Measurements from ENCODE around the gene MAP2K1. TPM values are rescaled to one million over a fixed set of nuclear protein-coding genes. Genes with fewer than 3 reads are reported as not detected.

MAP2K1 gene
- total RNA-seq, 8 experiments from 2014 or later: 19.8 to 38.6 (median 24.6) TPM

- Histone ChIP-seq H3K4me3 (no peak overlapping the region), H3K4me1 (replicated peaks in 1 of 2) (peaks cover 9 to 32% of the 10 kb centered on the region in 2 donors), H3K27ac (no peak overlapping the region)
- in situ Hi-C loops (cut with MboI; ENCODE audit: low pct_unique_long_range_greater_than_20kb in 2 of 9, low sequenced_read_pairs in 9 of 9, unreplicated experiment in 9 of 9): no loop called here
- 53 to 92% (median 83%) methylated on average over 4 to 8 of the region's 8 CpGs; no CpG with 5 or more reads in 2 of the 10 experiments for WGBS, 10 experiments
- ATAC-seq (replicated peaks in 6 of 8): peak in 3 of 8 experiments; percentile 31 to 79 (median 45)
Observed at GRCh38 chr15:66401130-66402021, 14.7 kb downstream of the MAP2K1 start.

- 25 to 100% (median 90%) methylated on average over 1 to 3 of the region's 3 CpGs; no CpG with 5 or more reads in 1 of the 10 experiments for WGBS, 10 experiments
- Histone ChIP-seq H3K4me3 (no peak overlapping the region), H3K4me1 (replicated peaks in 1 of 2) (peaks cover 9 to 32% of the 10 kb centered on the region in 2 donors), H3K27ac (no peak overlapping the region)
- no peak for ATAC-seq (replicated peaks in 6 of 8)
- in situ Hi-C loops (cut with MboI; ENCODE audit: low pct_unique_long_range_greater_than_20kb in 2 of 9, low sequenced_read_pairs in 9 of 9, unreplicated experiment in 9 of 9): no loop called here
Observed at GRCh38 chr15:66402761-66403284, 16.1 kb downstream of the MAP2K1 start.

- Histone ChIP-seq H3K4me1 (replicated peaks in 1 of 2) (peaks cover 9 to 33% of the 10 kb centered on the region in 2 donors), H3K27ac (no peak overlapping the region), H3K4me3 (no peak overlapping the region)
- 74 to 98% (median 85%) methylated on average over 1 to 5 of the region's 5 CpGs for WGBS, 10 experiments
- in situ Hi-C loops (cut with MboI; ENCODE audit: low pct_unique_long_range_greater_than_20kb in 2 of 9, low sequenced_read_pairs in 9 of 9, unreplicated experiment in 9 of 9): no loop called here
- ATAC-seq (replicated peaks in 6 of 8): no peak
Observed at GRCh38 chr15:66403323-66403722, 16.6 kb downstream of the MAP2K1 start.

- in situ Hi-C loops (cut with MboI; ENCODE audit: low pct_unique_long_range_greater_than_20kb in 2 of 9, low sequenced_read_pairs in 9 of 9, unreplicated experiment in 9 of 9): no loop called here
- WGBS, 10 experiments: 42 to 100% (median 81%) methylated on average over 1 to 8 of the region's 8 CpGs; no CpG with 5 or more reads in 1 of the 10 experiments
- Histone ChIP-seq H3K27ac (no peak overlapping the region), H3K4me1 (replicated peaks in 1 of 2) (peaks cover 9 to 41% of the 10 kb centered on the region in 2 donors), H3K4me3 (no peak overlapping the region)
- ATAC-seq (replicated peaks in 6 of 8): no peak
Observed at GRCh38 chr15:66404122-66404521, 17.4 kb downstream of the MAP2K1 start.

- WGBS, 10 experiments: 59 to 100% (median 78%) methylated on average over 2 to 7 of the region's 7 CpGs; no CpG with 5 or more reads in 2 of the 10 experiments
- peak overlapping the region in 1 of 2 donors; percentile 56 for H3K27ac ChIP-seq
- H3K4me3 ChIP-seq: no peak overlapping the region
- ATAC-seq (replicated peaks in 6 of 8): no peak
- in situ Hi-C loops (cut with MboI; ENCODE audit: low pct_unique_long_range_greater_than_20kb in 2 of 9, low sequenced_read_pairs in 9 of 9, unreplicated experiment in 9 of 9): no loop called here
- peaks cover 9 to 45% of the 10 kb centered on the region in 2 donors for H3K4me1 ChIP-seq (replicated peaks in 1 of 2)
Observed at GRCh38 chr15:66404532-66404931, 17.8 kb downstream of the MAP2K1 start.

GRCh38 chr15:66405007-66405406 lies 18.3 kb downstream of the MAP2K1 start:
- ATAC-seq (replicated peaks in 6 of 8): peak in 1 of 8 experiments; percentile 44
- Histone ChIP-seq H3K4me1 (replicated peaks in 1 of 2) (peaks cover 9 to 45% of the 10 kb centered on the region in 2 donors), H3K27ac (peak overlapping the region in 1 of 2 donors; percentile 56), H3K4me3 (no peak overlapping the region)
- WGBS, 10 experiments: 67 to 100% (median 83%) methylated on average over 1 to 2 of the region's 2 CpGs; no CpG with 5 or more reads in 3 of the 10 experiments
- in situ Hi-C loops (cut with MboI; ENCODE audit: low pct_unique_long_range_greater_than_20kb in 2 of 9, low sequenced_read_pairs in 9 of 9, unreplicated experiment in 9 of 9): no loop called here

GRCh38 chr15:66405615-66406014 lies 18.9 kb downstream of the MAP2K1 start:
- H3K4me1 ChIP-seq (replicated peaks in 1 of 2): peaks cover 9 to 45% of the 10 kb centered on the region in 2 donors
- ATAC-seq (replicated peaks in 6 of 8): peak in 1 of 8 experiments; percentile 54
- H3K4me3 ChIP-seq: no peak overlapping the region
- in situ Hi-C loops (cut with MboI; ENCODE audit: low pct_unique_long_range_greater_than_20kb in 2 of 9, low sequenced_read_pairs in 9 of 9, unreplicated experiment in 9 of 9): no loop called here
- WGBS, 10 experiments: 0 to 86% (median 30%) methylated on average over 1 to 3 of the region's 3 CpGs; no CpG with 5 or more reads in 1 of the 10 experiments
- peak overlapping the region in 1 of 2 donors; percentile 56 for H3K27ac ChIP-seq

- H3K4me1 ChIP-seq (replicated peaks in 1 of 2): peaks cover 9 to 44% of the 10 kb centered on the region in 2 donors
- H3K4me3 ChIP-seq: no peak overlapping the region
- 94 to 100% (median 100%) methylated on average over 1 to 2 of the region's 4 CpGs; no CpG with 5 or more reads in 6 of the 10 experiments for WGBS, 10 experiments
- ATAC-seq (replicated peaks in 6 of 8): peak in 3 of 8 experiments; percentile 41 to 61 (median 42)
- H3K27ac ChIP-seq: no peak overlapping the region
- in situ Hi-C loops (cut with MboI; ENCODE audit: low pct_unique_long_range_greater_than_20kb in 2 of 9, low sequenced_read_pairs in 9 of 9, unreplicated experiment in 9 of 9): no loop called here
Observed at GRCh38 chr15:66408254-66408653, 21.5 kb downstream of the MAP2K1 start.

GRCh38 chr15:66408675-66409282 lies 22.1 kb downstream of the MAP2K1 start:
- no peak overlapping the region for H3K4me3 ChIP-seq
- peak in 5 of 8 experiments; percentile 30 to 98 (median 79) for ATAC-seq (replicated peaks in 6 of 8)
- WGBS, 10 experiments: 33 to 100% (median 83%) methylated on average over 1 to 6 of the region's 8 CpGs; no CpG with 5 or more reads in 2 of the 10 experiments
- H3K4me1 ChIP-seq (replicated peaks in 1 of 2): peaks cover 9 to 41% of the 10 kb centered on the region in 2 donors
- H3K27ac ChIP-seq: no peak overlapping the region
- in situ Hi-C loops (cut with MboI; ENCODE audit: low pct_unique_long_range_greater_than_20kb in 2 of 9, low sequenced_read_pairs in 9 of 9, unreplicated experiment in 9 of 9): no loop called here

- 46 to 100% (median 94%) methylated on average over 1 to 3 of the region's 3 CpGs; no CpG with 5 or more reads in 2 of the 10 experiments for WGBS, 10 experiments
- no peak overlapping the region for H3K27ac ChIP-seq
- H3K4me1 ChIP-seq (replicated peaks in 1 of 2): peaks cover 7 to 32% of the 10 kb centered on the region in 2 donors
- H3K4me3 ChIP-seq: no peak overlapping the region
- in situ Hi-C loops (cut with MboI; ENCODE audit: low pct_unique_long_range_greater_than_20kb in 2 of 9, low sequenced_read_pairs in 9 of 9, unreplicated experiment in 9 of 9): no loop called here
- no peak for ATAC-seq (replicated peaks in 6 of 8)
Observed at GRCh38 chr15:66409565-66410108, 22.9 kb downstream of the MAP2K1 start.

GRCh38 chr15:66411190-66411589 lies 24.5 kb downstream of the MAP2K1 start:
- peaks cover 0 to 17% of the 10 kb centered on the region in 2 donors for H3K4me1 ChIP-seq (replicated peaks in 1 of 2)
- H3K4me3 ChIP-seq: no peak overlapping the region
- in situ Hi-C loops (cut with MboI; ENCODE audit: low pct_unique_long_range_greater_than_20kb in 2 of 9, low sequenced_read_pairs in 9 of 9, unreplicated experiment in 9 of 9): no loop called here
- no peak overlapping the region for H3K27ac ChIP-seq
- no peak for ATAC-seq (replicated peaks in 6 of 8)

GRCh38 chr15:66412220-66412619 lies 25.5 kb downstream of the MAP2K1 start:
- peaks cover 0 to 17% of the 10 kb centered on the region in 2 donors for H3K4me1 ChIP-seq (replicated peaks in 1 of 2)
- H3K4me3 ChIP-seq: no peak overlapping the region
- in situ Hi-C loops (cut with MboI; ENCODE audit: low pct_unique_long_range_greater_than_20kb in 2 of 9, low sequenced_read_pairs in 9 of 9, unreplicated experiment in 9 of 9): no loop called here
- ATAC-seq (replicated peaks in 6 of 8): no peak
- WGBS, 10 experiments: 40 to 100% (median 80%) methylated on average over 1 to 3 of the region's 3 CpGs
- H3K27ac ChIP-seq: no peak overlapping the region

- peaks cover 0 to 12% of the 10 kb centered on the region in 2 donors for H3K4me1 ChIP-seq (replicated peaks in 1 of 2)
- 100% methylated on average over 1 of the region's 1 CpG; no CpG with 5 or more reads in 2 of the 10 experiments for WGBS, 10 experiments
- H3K4me3 ChIP-seq: no peak overlapping the region
- no peak overlapping the region for H3K27ac ChIP-seq
- no peak for ATAC-seq (replicated peaks in 6 of 8)
- in situ Hi-C loops (cut with MboI; ENCODE audit: low pct_unique_long_range_greater_than_20kb in 2 of 9, low sequenced_read_pairs in 9 of 9, unreplicated experiment in 9 of 9): no loop called here
Observed at GRCh38 chr15:66413579-66413978, 26.9 kb downstream of the MAP2K1 start.

All from motor neuron (in vitro differentiated cells).